GM18502 (cell line): ENCODE measurements around the gene TMEM121.

Experiments used
- ATAC-seq: cut with Tn5 transposase; IDR thresholded peaks from one replicate; pipeline ENCODE4 v1.9.1; 2021; ENCODE audit warnings: mild to moderate bottlenecking; ENCODE audit not compliant: unreplicated experiment, poor library complexity

Gene TMEM121

GRCh38 chr14:105496831-105497591 lies 29.4 kb upstream of the TMEM121 start:
- no peak for ATAC-seq

- no peak for ATAC-seq
Measured at GRCh38 chr14:105497671-105498429, 28.5 kb upstream of the TMEM121 start.

GRCh38 chr14:105498430-105499255 lies 27.7 kb upstream of the TMEM121 start:
- no peak for ATAC-seq

- no peak for ATAC-seq
Measured at GRCh38 chr14:105499256-105500035, 26.9 kb upstream of the TMEM121 start.

- ATAC-seq = no peak
Measured at GRCh38 chr14:105500036-105500725, 26.2 kb upstream of the TMEM121 start.

GRCh38 chr14:105500726-105501101 lies 25.7 kb upstream of the TMEM121 start:
- no peak for ATAC-seq

- ATAC-seq = no peak
Measured at GRCh38 chr14:105501504-105502291, 24.7 kb upstream of the TMEM121 start.

- ATAC-seq = no peak
Measured at GRCh38 chr14:105502446-105503295, 23.7 kb upstream of the TMEM121 start.

GRCh38 chr14:105503296-105503640 lies 23.1 kb upstream of the TMEM121 start:
- no peak for ATAC-seq

- ATAC-seq = no peak
Measured at GRCh38 chr14:105503935-105504692, 22.3 kb upstream of the TMEM121 start.

GRCh38 chr14:105505101-105505500 lies 21.3 kb upstream of the TMEM121 start:
- ATAC-seq = no peak

GRCh38 chr14:105507247-105507646 lies 19.1 kb upstream of the TMEM121 start:
- no peak for ATAC-seq

GRCh38 chr14:105508069-105508468 lies 18.3 kb upstream of the TMEM121 start:
- ATAC-seq = no peak

GRCh38 chr14:105508601-105509000 lies 17.8 kb upstream of the TMEM121 start:
- ATAC-seq = no peak

GRCh38 chr14:105517096-105517495 lies 9.3 kb upstream of the TMEM121 start:
- no peak for ATAC-seq

- no peak for ATAC-seq
Measured at GRCh38 chr14:105519946-105520698, 6.3 kb upstream of the TMEM121 start.

GRCh38 chr14:105525326-105525725 lies 1.1 kb upstream of the TMEM121 start:
- ATAC-seq = no peak
